H1 (cell line): ENCODE results near the gene UCMA. TPM values are rescaled to one million over a fixed set of nuclear protein-coding genes. Genes with fewer than 3 reads are reported as not detected.

Experiments
- CTCF ChIA-PET: fragments of 300-600 bp; sonication (Branson Sonifier 250); formaldehyde crosslinking; loops from one replicate; lab custom pipeline; 2021; ENCODE audit not compliant: partially characterized antibody; lab: Charles Lee
- POLR2A ChIA-PET: fragments of 300-600 bp; sonication (Branson Sonifier 250); formaldehyde crosslinking; loops from one replicate; lab custom pipeline; 2021; ENCODE audit warnings: inconsistent platforms; ENCODE audit not compliant: partially characterized antibody; lab: Charles Lee
- DNase-seq, 2 experiments: peaks; one replicate each; pipeline versions ENCODE4 v3.0.0 to v3.0.0-alpha.2; 2010 to 2022; ENCODE audit warnings: low spot score in 2 of 2, low read depth in 1 of 2, mixed read lengths in 1 of 2
- FAIRE-seq: peaks from 2 replicates; lab custom pipeline; 2011; peaks lifted over from hg19 to GRCh38; lab: Jason Lieb, UNC
- H2AFZ ChIP-seq: 2 replicates; pipeline ENCODE4 v1.8.1; 2012; ENCODE audit warnings: low read length, inconsistent platforms
- H2AK5ac ChIP-seq: 2 replicates; pipeline ENCODE4 v1.6.1; 2013; ENCODE audit warnings: low read depth, low read length
- H2BK120ac ChIP-seq: replicated peaks from 2 replicates; pipeline ENCODE3; 2013; ENCODE audit warnings: low read depth, low read length, inconsistent platforms
- H2BK12ac ChIP-seq: 2 replicates; pipeline ENCODE4 v1.6.1; 2013; ENCODE audit warnings: low read depth, low read length
- H2BK15ac ChIP-seq: 2 replicates; pipeline ENCODE4 v1.6.1; 2013; ENCODE audit warnings: low read length
- H2BK20ac ChIP-seq: 2 replicates; pipeline ENCODE4 v1.6.1; 2013; ENCODE audit warnings: low read length
- H2BK5ac ChIP-seq: 2 replicates; pipeline ENCODE4 v1.6.1; 2013; ENCODE audit warnings: low read depth, low read length
- H3K14ac ChIP-seq: 2 replicates; pipeline ENCODE4 v1.6.1; 2013; ENCODE audit warnings: inconsistent platforms; ENCODE audit not compliant: insufficient read length
- H3K18ac ChIP-seq: 2 replicates; pipeline ENCODE4 v1.6.1; 2013; ENCODE audit warnings: low read length; ENCODE audit errors: extremely low read depth
- H3K23ac ChIP-seq: 2 replicates; pipeline ENCODE4 v1.6.1; 2013; ENCODE audit warnings: inconsistent platforms; ENCODE audit not compliant: insufficient read length
- H3K23me2 ChIP-seq: 2 replicates; pipeline ENCODE4 v1.6.1; 2013; ENCODE audit warnings: low read depth, low read length
- H3K27ac ChIP-seq: 2 replicates; pipeline ENCODE4 v1.6.1; 2011; ENCODE audit warnings: low read depth, low read length, inconsistent platforms
- H3K27me3 ChIP-seq, 4 experiments: replicated peaks in 1 of 4; 1 replicate in 1 of 4; 2 replicates in 3 of 4; pipeline versions ENCODE4 v1.6.1 to v1.8.1; 2011 to 2013; ENCODE audit warnings: low read length in 3 of 4, mild to moderate bottlenecking in 3 of 4, inconsistent platforms in 2 of 4, mixed read lengths in 2 of 4, moderate library complexity in 1 of 4; ENCODE audit not compliant: control insufficient read depth in 3 of 4, insufficient read depth in 3 of 4; ENCODE audit errors: extremely low read depth in 1 of 4
- H3K36me3 ChIP-seq, 4 experiments: 2 replicates each; pipeline versions ENCODE4 v1.6.1 to v1.8.1; 2011 to 2013; ENCODE audit warnings: mild to moderate bottlenecking in 4 of 4, low read length in 3 of 4, moderate library complexity in 2 of 4, control low read depth in 1 of 4, inconsistent platforms in 1 of 4; ENCODE audit not compliant: insufficient read depth in 4 of 4, control insufficient read depth in 2 of 4
- H3K4ac ChIP-seq: replicated peaks from 2 replicates; pipeline ENCODE3; 2013; ENCODE audit warnings: low read length, low read depth, mixed read lengths, inconsistent platforms; ENCODE audit not compliant: insufficient read length
- H3K4me1 ChIP-seq, 4 experiments: replicated peaks in 1 of 4; 1 replicate in 1 of 4; 2 replicates in 3 of 4; pipeline versions ENCODE4 v1.6.1 to v1.8.1; 2011 to 2013; ENCODE audit warnings: low read length in 3 of 4, inconsistent platforms in 2 of 4, mixed read lengths in 1 of 4; ENCODE audit not compliant: insufficient read depth in 4 of 4, control insufficient read depth in 3 of 4
- H3K4me2 ChIP-seq, 2 experiments: 2 replicates each; pipeline versions ENCODE4 v1.6.1 to v1.8.1; 2011 to 2013; ENCODE audit warnings: low read depth in 2 of 2, low read length in 2 of 2, control low read depth in 1 of 2, inconsistent platforms in 1 of 2, mild to moderate bottlenecking in 1 of 2; ENCODE audit not compliant: insufficient read depth in 1 of 2
- H3K4me3 ChIP-seq, 4 experiments: fragments of 200-600, 300-600 bp in 1 of 4; sonication (generic), shearing (Covaris generic), sonication (Bioruptor Twin) in 1 of 4; 2 replicates each; pipeline versions ENCODE4 v1.5.1 to v1.8.1; 2011 to 2016; ENCODE audit warnings: low read length in 4 of 4, low read depth in 3 of 4, control low read depth in 2 of 4, inconsistent platforms in 2 of 4, mild to moderate bottlenecking in 2 of 4, mixed read lengths in 1 of 4, moderate library complexity in 1 of 4; ENCODE audit not compliant: insufficient read depth in 2 of 4; ENCODE audit errors: extremely low read depth in 1 of 4
- H3K56ac ChIP-seq: replicated peaks from 2 replicates; pipeline ENCODE3; 2013; ENCODE audit warnings: low read depth, mild to moderate bottlenecking, mixed read lengths, low read length, inconsistent platforms; ENCODE audit not compliant: insufficient read length
- H3K79me1 ChIP-seq: 2 replicates; pipeline ENCODE4 v1.6.1; 2013; ENCODE audit warnings: low read depth, low read length, control low read depth
- H3K79me2 ChIP-seq, 2 experiments: 2 replicates each; pipeline versions ENCODE4 v1.6.1 to v1.8.1; 2012 to 2013; ENCODE audit warnings: low read length in 2 of 2, mild to moderate bottlenecking in 2 of 2, inconsistent platforms in 1 of 2; ENCODE audit not compliant: insufficient read depth in 2 of 2, control insufficient read depth in 1 of 2
- H3K9ac ChIP-seq, 4 experiments: replicated peaks in 1 of 4; 1 replicate in 1 of 4; 2 replicates in 3 of 4; pipeline versions ENCODE4 v1.6.1 to v1.8.1; 2011 to 2013; ENCODE audit warnings: low read depth in 3 of 4, low read length in 3 of 4, control low read depth in 2 of 4, mild to moderate bottlenecking in 2 of 4, moderate library complexity in 2 of 4, inconsistent platforms in 1 of 4; ENCODE audit errors: extremely low read depth in 1 of 4
- H3K9me3 ChIP-seq, 2 experiments: 2 replicates each; pipeline versions ENCODE4 v1.6.1 to v1.8.1; 2012 to 2013; ENCODE audit warnings: mild to moderate bottlenecking in 2 of 2, moderate library complexity in 2 of 2, control low read depth in 1 of 2, inconsistent platforms in 1 of 2, low read depth in 1 of 2, low read length in 1 of 2, mixed read lengths in 1 of 2; ENCODE audit not compliant: insufficient read depth in 2 of 2
- H4K20me1 ChIP-seq, 2 experiments: replicated peaks in 1 of 2; 2 replicates each; pipeline versions ENCODE3 to v1.8.1; 2011 to 2013; ENCODE audit warnings: inconsistent platforms in 2 of 2, low read length in 2 of 2, mild to moderate bottlenecking in 1 of 2; ENCODE audit not compliant: insufficient read depth in 2 of 2, control insufficient read depth in 1 of 2
- H4K5ac ChIP-seq: 2 replicates; pipeline ENCODE4 v1.6.1; 2013; ENCODE audit warnings: low read length, low read depth, mixed read lengths, inconsistent platforms; ENCODE audit not compliant: insufficient read length
- H4K8ac ChIP-seq: 2 replicates; pipeline ENCODE4 v1.8.0; 2013; ENCODE audit warnings: mild to moderate bottlenecking, moderate library complexity, low read length, inconsistent platforms; ENCODE audit not compliant: insufficient read depth; ENCODE audit errors: extremely low read depth
- H4K91ac ChIP-seq: replicated peaks from 2 replicates; pipeline ENCODE3; 2013; ENCODE audit warnings: low read length, mixed read lengths, inconsistent platforms; ENCODE audit not compliant: insufficient read length
- CBX8 ChIP-seq: fragments of 300-800, 300-1000 bp; sonication (generic); IDR thresholded peaks from 2 replicates; pipeline ENCODE4 v1.7.1; 2016; ENCODE audit warnings: low read depth, low read length, borderline replicate concordance
- HDAC2 ChIP-seq, 2 experiments: fragments of 300-600 bp in 1 of 2; sonication (generic) in 1 of 2; IDR thresholded peaks; 2 replicates each; pipeline ENCODE4 v1.6.1; 2011 to 2012; ENCODE audit warnings: low read depth in 2 of 2, low read length in 2 of 2, mild to moderate bottlenecking in 2 of 2, moderate library complexity in 2 of 2, borderline replicate concordance in 1 of 2, inconsistent platforms in 1 of 2
- JUND ChIP-seq: IDR thresholded peaks from 2 replicates; pipeline ENCODE4 v1.6.1; 2011; ENCODE audit warnings: mild to moderate bottlenecking, improper control_type of control experiment, low read length
- KDM1A ChIP-seq: fragments of 200-600, 300-600 bp; sonication (generic); IDR thresholded peaks from 2 replicates; pipeline ENCODE4 v1.7.1; 2016; ENCODE audit warnings: mild to moderate bottlenecking, low read length, borderline replicate concordance
- KDM4A ChIP-seq: IDR thresholded peaks from one replicate; pipeline ENCODE4 v1.7.1; 2012; ENCODE audit warnings: low read depth, mild to moderate bottlenecking, moderate library complexity, low read length, inconsistent platforms; ENCODE audit not compliant: severe bottlenecking
- PHF8 ChIP-seq: fragments of 200-600 bp; sonication (generic); conservative IDR thresholded peaks from 2 replicates; pipeline ENCODE4 v1.7.1; 2012; ENCODE audit warnings: low read depth, mild to moderate bottlenecking, inconsistent platforms, low read length, moderate library complexity
- RBBP5 ChIP-seq: IDR thresholded peaks from 2 replicates; pipeline ENCODE4 v1.7.1; 2012; ENCODE audit warnings: low read depth, mild to moderate bottlenecking, inconsistent platforms, low read length, moderate library complexity, borderline replicate concordance
- SAP30 ChIP-seq: fragments of 300-600 bp; sonication (generic); IDR thresholded peaks from 2 replicates; pipeline ENCODE4 v1.7.1; 2012; ENCODE audit warnings: low read length, moderate library complexity, mild to moderate bottlenecking, inconsistent platforms; ENCODE audit not compliant: insufficient read depth, insufficient replicate concordance
- SP2 ChIP-seq: IDR thresholded peaks from 2 replicates; pipeline ENCODE4 v1.6.1; 2012; ENCODE audit warnings: mild to moderate bottlenecking, low read length, inconsistent platforms
- SRF ChIP-seq: IDR thresholded peaks from 2 replicates; pipeline ENCODE4 v1.6.1; 2011; ENCODE audit warnings: mild to moderate bottlenecking, low read depth, low read length, moderate library complexity
- WGBS, 2 experiments: shearing (Covaris generic) in 1 of 2; methylation state at CpG; one replicate each; pipeline versions ENCODE4 v1.1.6 to v1.1.7; 2013 to 2015; ENCODE audit warnings: low lambda C conversion rate in 2 of 2, mixed read lengths in 2 of 2, inconsistent platforms in 1 of 2, low coverage in 1 of 2, missing lambda C conversion rate in 1 of 2; ENCODE audit not compliant: insufficient replicate concordance in 2 of 2, insufficient coverage in 1 of 2, insufficient read length in 1 of 2; ENCODE audit errors: extremely low coverage in 1 of 2, missing lambda C conversion rate in 1 of 2; 5-methylcytosine and 5-hydroxymethylcytosine counted together
- long read RNA-seq, 2 experiments: library from RNA in 1 of 2; library from capped mRNA in 1 of 2; stranded (forward); transcript quantifications; one replicate each; pipeline ENCODE4 v2.0.0, GENCODE V29; 2021; ENCODE audit warnings: inconsistent platforms in 1 of 2
- polyA minus RNA-seq, 3 experiments: library from RNA; depleted of rRNA, polyadenylated mRNA; stranded (reverse); fragments of >200 nt; gene quantifications; 1 replicate in 2 of 3; 2 replicates in 1 of 3; pipeline ENCODE4 v1.2.3, GENCODE V29; 2011
- polyA plus RNA-seq, 7 experiments: library from polyadenylated mRNA; depleted of rRNA in 3 of 7; stranded (reverse) in 5 of 7; unstranded in 2 of 7; fragments of >200 nt in 5 of 7; fragments of 200-250 nt in 2 of 7; gene quantifications; 1 replicate in 5 of 7; 2 replicates in 1 of 7; 4 replicates in 1 of 7; pipeline versions ENCODE4 v1.2.1 to v1.2.3, GENCODE V29; 2011 to 2013; ENCODE audit warnings: missing spikeins in 2 of 7, mixed read lengths in 2 of 7
- total RNA-seq: library from RNA; stranded (reverse); fragmentation: NEBNext Ultra II Directional; extraction: Animal tissue kit (Norgen Biotek cat#: 25700); gene quantifications from 2 replicates; pipeline ENCODE4 v1.2.1, GENCODE V29; 2021

UCMA gene
- 4.1 and 4.6 TPM in 2 replicates for total RNA-seq
- 1.2 and 1.8 TPM in 2 replicates for polyA plus RNA-seq (2011; rRNA removed)
- 2.0 TPM for polyA plus RNA-seq (2011; cell fraction: cytosol; rRNA removed)
- 0.76 TPM for polyA plus RNA-seq (2011; cell fraction: nucleus; rRNA removed)
- polyA plus RNA-seq (2012, experiment 1 of 2) = 1.4 to 3.9 TPM (median 2.9 TPM) in 4 replicates
- polyA plus RNA-seq (2012, experiment 2 of 2) = 4.4 TPM
- 2.1 TPM for polyA plus RNA-seq (2013, experiment 1 of 2)
- 2.7 TPM for polyA plus RNA-seq (2013, experiment 2 of 2)
- polyA minus RNA-seq (2011; rRNA and poly(A)+ RNA removed) = 0.32 TPM in 1 of 2 replicates, not detected in the other
- polyA minus RNA-seq (2011; cell fraction: cytosol; rRNA and poly(A)+ RNA removed) = not detected
- polyA minus RNA-seq (2011; cell fraction: nucleus; rRNA and poly(A)+ RNA removed) = not detected
- long read RNA-seq, experiment 1, partial matches to known transcripts = 1 of 5 reads
- long read RNA-seq, experiment 1, other reads (novel, unspliced or antisense) = 1 of 5 reads
- long read RNA-seq, experiment 2, partial matches to known transcripts = 0 of 3 reads
- long read RNA-seq, experiment 2, other reads (novel, unspliced or antisense) = 0 of 3 reads

GRCh38 chr10:13234172-13234571 lies at the start of gene UCMA:
TSS of gene UCMA (minus strand) at chr10:13234374. CDS start at chr10:13234258, 116 bp downstream.
- Histone ChIP-seq H3K9ac (no peak within 1 kb of the TSS), H3K23ac (no peak within 1 kb of the TSS), H2BK120ac (peak within 1 kb of the TSS; percentile 43), H3K4me3 (peak within 1 kb of the TSS in 1 of 4 experiments; percentile 18; a peak in 1 of 8 replicates), H2AK5ac (no peak within 1 kb of the TSS), H3K4ac (peak within 1 kb of the TSS; percentile 74), H3K23me2 (peaks cover 2% of the 10 kb centered on the region; the same call in 1 of the 2 replicates), H3K4me2 (peak within 1 kb of the TSS; percentile 55 to 56), H4K5ac (no peak within 1 kb of the TSS), H3K79me1 (no peaks in the 10 kb centered on the region), H3K14ac (no peak within 1 kb of the TSS), H2AFZ (0 out of 2 replicates have a peak within 1 kb of the TSS, but pooled peaks have one; percentile 39), H2BK5ac (no peak within 1 kb of the TSS), H4K20me1 (no peaks in the 10 kb centered on the region), H3K56ac (no peak within 1 kb of the TSS), H2BK15ac (no peak within 1 kb of the TSS), H3K27me3 (no peaks in the 10 kb centered on the region), H2BK20ac (peak within 1 kb of the TSS; percentile 82; the same call in 1 of the 2 replicates), H3K36me3 (no peaks in the 10 kb centered on the region), H4K8ac (no peak within 1 kb of the TSS; the same call in 1 of the 2 replicates), H3K79me2 (no peaks in the 10 kb centered on the region), H3K4me1 (peaks cover 4 to 20% (median 10%) of the 10 kb centered on the region in 4 experiments), H2BK12ac (peak within 1 kb of the TSS; percentile 55; the same call in 1 of the 2 replicates), H3K9me3 (no peaks in the 10 kb centered on the region), H4K91ac (peak within 1 kb of the TSS; percentile 0), H3K18ac (no peak within 1 kb of the TSS), H3K27ac (no peak within 1 kb of the TSS)
- ChIA-PET CTCF (interaction anchor here (1.5 kb wide), 1 partner anchor 303 kb away, joined by 3 read pairs; no protein-coding TSS in a partner anchor), POLR2A (no interaction called here)
- DNase-seq (no peak), FAIRE-seq (no peak)
- WGBS, 2 experiments = 64% methylated on average over 10 of the region's 10 CpGs; no CpG with 5 or more reads in 1 of the 2 experiments
- TF ChIP-seq SP2 (no peak), SRF (no peak), JUND (no peak), PHF8 (no peak), HDAC2 (IDR thresholded peaks at IDR 0.05; ENCODE audit: borderline replicate concordance in 1 of 2, low read depth in 2 of 2, low read length in 2 of 2) (no peak), KDM4A (no peak), SAP30 (no peak), RBBP5 (no peak), KDM1A (no peak), CBX8 (no peak)
